Hippocampal formation (tissue), 2 donors: Measurements from ENCODE around the gene GRID2.

Experiments used
- DNase-seq, 2 donors: peaks; one replicate each; lab custom pipeline; 2025; lab: John Stamatoyannopoulos, UW

GRID2 gene

DNA sequence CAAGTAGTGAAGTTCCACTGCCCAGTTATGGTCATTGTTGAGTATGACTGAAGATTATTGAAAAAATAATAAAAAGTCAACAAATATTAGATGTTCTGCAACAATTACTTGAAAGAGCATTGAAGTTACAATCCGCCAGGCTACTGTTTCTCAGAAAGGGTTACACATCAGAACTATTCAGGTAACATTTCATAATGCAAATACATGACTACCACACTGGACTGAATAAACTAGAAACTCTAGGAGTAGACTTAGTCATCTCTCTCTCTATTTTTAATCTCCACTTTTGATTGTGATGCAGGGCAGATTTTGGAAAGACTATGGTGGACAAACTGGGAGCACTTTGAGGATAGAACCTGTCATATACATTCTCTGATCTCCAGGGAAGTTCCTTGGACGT, 776.5 kb downstream of the GRID2 start:
- no peak for DNase-seq

DNA sequence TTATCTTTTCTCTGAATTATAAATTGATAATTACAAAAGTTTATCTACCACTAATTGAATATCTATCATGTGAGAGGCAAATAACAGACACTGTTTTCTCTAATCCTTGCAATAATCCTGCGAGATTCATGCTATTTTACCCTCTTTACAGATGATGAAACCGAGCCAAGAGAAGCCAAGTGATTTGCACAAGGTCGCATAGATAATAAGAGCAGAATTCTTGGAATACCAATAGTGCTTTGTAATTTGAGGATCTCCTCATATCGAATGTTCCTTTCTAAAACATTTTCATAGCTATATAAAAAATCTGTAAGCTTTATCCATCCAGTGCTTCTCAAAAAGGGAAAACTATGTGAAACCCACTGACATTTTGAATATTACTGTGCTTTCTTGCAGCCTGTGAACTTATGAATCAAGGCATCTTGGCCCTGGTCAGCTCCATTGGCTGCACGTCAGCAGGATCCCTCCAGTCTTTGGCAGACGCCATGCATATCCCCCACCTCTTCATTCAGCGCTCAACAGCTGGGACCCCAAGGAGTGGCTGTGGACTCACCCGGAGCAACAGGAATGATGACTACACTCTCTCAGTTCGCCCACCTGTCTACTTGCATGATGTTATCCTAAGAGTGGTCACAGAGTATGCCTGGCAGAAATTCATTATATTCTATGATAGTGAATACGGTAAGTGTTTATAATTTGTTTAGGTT, 781.0 kb downstream of the GRID2 start:
- DNase-seq = no peak

DNA sequence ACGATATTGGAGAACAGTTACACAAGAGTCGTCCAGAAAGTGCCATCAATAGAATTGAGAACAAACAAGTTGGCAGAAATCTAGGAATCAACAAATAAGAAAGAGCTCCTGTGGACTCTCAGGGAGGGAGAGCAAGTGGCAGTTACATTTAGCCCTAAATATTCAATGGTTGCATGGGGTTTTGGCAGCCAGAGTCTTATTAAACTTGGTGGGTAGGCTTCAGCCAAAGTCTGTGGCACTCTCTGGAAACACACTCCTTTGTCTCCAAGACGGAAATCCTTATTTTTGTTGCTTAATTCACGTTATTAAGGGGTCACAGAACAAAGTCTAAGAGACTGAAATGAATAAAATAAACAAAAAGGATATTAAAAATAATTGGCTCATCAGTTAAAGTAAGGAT, 782.6 kb downstream of the GRID2 start:
- peak in 1 of 2 donors; percentile 42 for DNase-seq

DNA sequence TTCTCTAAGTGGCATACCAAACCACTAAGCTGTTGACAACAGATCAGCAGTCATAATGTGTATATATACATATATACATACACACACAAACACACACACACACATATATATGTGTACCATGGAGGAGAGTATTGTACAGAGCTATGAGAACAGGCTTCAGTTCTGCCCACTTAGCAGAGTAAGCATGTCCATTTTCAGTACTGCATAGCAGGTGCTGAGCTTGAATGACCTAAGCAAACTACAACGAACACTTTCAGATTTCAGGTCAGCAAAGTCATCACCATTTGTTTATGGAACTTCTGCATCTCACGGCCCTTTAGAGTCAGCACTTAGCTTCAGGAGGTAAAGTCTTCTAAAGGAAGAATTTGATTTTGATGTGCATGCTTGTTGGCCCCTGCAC, 789.0 kb downstream of the GRID2 start:
- DNase-seq = no peak

DNA sequence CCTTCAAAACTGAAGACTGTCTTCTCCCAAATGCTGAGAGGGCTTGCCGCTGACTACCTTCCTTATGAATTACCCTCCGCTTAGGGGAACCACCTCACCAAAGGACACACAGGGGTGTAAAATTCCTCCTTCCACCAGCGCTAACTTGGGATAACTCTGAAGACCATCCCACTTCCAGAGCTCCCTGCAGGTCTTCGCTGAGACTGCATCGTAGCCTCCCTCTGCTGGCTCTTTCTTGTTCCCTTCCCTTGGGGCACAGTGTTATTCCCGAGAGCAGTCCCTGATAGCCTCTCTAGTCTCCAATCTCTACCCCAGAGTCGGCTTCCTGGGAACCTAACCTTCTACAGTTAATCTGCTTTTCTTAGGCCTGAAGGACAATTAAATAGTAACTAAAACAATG, 799.3 kb downstream of the GRID2 start:
- no peak for DNase-seq

DNA sequence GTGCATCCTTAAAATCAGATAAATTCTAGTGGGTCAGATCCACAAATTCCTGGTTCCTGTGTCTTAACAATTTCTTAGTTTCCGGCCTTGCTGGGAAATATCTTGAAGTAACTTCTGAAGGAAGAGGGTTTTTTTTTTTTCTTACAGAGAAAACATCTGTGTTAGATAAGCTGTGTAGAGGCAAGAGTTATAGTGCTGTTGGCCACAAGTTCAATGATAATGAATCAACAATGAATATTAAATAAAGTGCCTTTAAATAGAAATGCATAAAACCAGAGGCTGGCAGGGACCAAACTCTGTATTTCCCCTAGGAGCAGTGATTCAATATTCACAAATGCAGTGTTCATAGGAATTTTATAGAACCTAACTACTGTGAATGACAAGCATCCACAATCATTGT, 812.9 kb downstream of the GRID2 start:
- no peak for DNase-seq

DNA sequence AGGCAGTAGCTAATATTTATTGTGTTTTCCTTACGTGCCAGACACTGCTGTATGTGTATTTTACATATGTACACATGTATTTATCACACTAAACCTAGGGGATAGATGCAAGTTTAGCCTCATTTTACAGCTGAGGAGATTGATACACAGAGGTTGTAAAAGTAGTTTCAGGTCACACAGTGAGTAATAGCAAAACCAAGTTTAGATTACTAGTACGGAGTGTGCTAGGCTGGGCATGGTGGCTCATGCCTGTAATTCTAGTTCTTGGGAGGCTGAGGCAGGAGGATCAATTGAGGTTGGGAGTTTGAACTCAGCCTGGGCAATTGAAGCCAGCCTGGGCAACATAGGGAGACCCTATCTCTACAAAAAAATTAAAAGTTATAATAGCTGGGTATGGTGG, 823.7 kb downstream of the GRID2 start:
- no peak for DNase-seq

DNA sequence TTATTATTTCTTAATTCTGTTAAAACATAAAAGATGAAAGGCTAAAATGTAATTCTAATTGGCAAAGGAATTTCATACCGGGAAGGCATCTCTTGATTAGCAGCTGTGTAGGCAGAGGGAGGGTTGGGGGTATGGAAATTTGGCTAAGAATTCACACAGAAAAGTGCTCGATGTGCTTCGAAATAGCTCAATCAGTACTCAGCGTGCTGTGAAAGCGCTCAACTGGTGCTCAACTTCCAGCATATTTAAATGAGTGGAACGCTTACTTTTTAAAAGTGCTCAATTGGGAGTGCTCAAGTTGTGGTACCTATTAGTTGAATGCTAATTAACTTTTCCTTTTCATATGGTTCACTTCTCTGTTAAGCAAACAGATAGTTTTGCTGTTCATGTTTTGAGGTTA, 828.9 kb downstream of the GRID2 start:
- no peak for DNase-seq

DNA sequence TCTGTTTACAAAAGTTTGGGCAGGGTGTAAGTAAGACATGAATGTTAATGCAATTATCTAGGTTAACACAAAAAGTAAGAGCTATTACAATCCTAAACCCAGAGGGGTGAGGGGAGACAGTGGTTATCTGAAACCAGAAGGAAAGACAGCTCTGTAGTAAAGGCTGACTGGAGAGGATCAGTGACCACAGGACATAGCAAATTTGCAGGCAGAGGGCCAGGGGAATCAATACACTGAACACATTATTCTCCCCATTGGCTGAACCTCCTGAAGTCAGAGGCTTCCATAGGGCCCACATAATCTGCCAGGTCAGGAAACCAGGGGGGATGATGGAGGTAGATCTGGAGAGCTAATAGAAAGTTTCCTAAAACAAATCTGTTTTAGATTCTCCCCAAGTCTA, 835.4 kb downstream of the GRID2 start:
- no peak for DNase-seq

DNA sequence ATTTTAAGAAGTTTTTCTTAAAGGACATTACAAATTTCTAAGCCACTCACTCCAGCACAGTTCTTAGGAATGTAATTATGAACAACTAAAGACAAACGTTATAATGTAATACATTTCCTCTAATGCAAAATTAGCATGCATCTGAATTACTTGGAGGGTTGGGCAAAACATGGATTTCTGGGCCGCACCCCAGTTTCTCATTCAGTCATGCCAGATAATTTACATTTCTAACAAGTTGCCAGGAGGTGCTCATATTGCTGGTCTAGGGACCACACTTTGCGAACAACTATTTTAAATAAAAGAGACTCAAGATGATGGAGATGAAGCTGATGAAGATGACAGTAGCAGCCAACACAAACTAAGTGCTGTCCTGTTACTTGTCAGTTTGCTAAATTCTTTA, 840.1 kb downstream of the GRID2 start:
- DNase-seq = no peak

DNA sequence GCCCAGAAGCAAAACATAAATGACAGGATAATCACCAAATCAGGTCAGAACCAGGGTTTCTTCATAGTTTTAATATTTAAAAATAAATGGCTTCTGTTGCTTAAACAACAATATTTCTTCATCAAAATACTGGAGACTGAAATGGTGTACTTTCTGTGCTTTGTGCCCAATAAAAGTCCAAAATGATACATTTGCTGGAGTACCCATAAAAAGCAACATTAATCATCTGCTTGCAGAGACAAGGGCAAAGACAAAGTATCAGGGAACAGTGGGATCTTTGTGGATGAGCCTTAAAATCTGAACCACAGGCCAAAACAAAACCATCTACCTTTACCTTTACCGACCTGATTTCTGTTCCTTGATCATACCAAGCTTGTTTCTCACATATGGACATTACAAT, 840.9 kb downstream of the GRID2 start:
- DNase-seq = no peak

DNA sequence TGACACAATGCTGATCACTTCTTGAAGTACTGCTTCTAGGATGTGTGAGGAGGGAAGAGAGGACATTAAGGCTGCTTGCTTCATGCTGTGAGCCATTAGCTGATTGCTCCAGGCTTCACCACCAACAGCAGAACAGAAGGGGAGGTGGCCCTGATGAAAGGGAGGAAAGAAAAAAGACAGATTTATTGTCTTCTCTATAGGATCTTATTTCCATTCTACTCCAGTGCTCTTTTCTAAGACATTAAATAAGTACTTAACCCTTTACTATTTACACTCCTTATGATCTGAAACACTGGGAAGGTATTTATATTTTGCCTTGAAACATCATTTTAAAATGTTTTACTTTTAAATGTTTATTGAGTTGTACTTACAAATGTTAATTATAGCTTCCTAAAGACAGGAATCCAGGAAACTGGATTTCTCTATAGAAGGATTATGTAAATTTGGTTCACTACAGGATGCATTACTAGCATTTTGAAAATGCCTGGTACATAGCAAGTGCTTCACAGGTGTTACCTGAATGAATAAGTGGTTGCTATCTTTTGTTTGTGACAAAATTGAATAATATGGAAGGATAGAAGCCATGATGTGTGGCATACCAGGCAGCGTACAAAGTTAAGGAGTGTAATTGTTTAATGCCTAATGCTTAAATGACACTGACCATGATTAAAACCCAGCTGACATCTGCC, 843.9 kb downstream of the GRID2 start:
- no peak for DNase-seq

DNA sequence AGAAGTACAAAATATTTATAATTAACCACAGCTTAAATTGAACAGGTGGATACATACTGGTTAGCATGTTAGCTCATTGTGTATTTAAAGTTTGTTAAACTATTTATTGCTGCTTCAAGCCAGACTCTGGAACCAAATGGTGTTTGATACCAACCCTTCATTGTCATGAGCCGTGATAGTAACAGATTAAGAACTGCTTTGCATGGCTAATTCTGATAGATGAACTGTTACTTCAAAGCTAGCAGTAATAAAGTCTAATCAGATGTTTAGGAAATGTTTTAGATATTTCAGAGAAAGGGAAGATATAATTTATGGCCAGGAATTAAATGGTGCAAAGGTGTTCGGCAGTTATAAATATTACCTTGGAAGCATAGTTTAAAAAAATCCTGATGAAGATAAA, 848.7 kb downstream of the GRID2 start:
- DNase-seq = no peak

DNA sequence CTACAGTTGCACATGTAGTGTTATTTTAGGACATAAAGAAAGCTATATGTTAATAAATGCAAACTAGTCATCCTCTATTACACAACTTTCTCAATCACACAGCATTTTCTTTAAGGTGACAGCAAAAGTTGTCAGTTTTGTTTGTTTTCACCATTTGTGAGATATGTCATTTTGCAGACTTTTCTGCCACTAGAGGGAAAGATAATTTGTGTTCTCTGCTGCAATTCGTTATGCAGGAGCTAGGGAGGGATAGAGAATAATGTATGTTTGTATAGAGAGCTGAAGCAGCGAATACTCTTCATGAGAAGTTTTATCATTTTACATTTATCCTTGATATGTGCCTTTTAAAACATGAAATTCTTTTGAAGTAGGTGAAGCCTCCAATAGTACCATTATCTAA, 854.2 kb downstream of the GRID2 start:
- no peak for DNase-seq

DNA sequence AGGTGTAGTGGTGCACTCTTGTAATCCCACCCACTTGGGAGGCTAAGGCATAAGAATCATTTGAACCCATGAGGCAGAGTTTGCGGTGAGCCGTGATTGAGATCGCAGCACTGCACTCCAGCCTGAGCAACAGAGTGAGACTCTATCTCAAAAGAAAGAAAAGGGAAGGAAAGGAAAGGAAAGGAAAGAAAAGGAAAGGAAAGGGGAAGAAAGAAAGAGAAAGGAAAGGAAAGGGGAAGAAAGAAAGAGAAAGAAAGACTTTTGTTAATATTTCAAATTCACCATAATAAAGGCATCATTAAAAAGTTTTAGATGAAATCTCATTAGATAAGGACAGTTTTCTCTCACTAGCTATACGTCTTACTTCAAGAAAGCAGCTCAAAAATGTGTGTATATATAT, 864.3 kb downstream of the GRID2 start:
- DNase-seq = no peak

DNA sequence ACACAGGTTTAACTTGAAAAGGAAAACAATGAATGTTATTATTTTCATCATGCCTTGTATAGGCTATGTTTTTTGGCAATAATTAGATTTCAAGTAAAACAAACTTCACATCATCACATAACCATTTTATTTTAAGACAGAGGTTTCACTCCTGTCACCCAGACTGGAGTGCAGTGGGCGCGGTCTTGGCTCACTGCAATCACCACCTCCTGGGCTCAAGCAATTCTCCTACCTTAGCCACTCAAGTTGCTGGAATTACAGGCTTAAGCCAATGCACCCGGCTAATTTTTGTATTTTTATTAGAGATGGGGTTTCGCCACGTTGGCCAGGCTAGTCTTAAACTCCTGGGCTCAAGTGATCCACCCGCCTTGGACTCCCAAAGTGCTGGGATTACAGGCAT, 866.2 kb downstream of the GRID2 start:
- no peak for DNase-seq

DNA sequence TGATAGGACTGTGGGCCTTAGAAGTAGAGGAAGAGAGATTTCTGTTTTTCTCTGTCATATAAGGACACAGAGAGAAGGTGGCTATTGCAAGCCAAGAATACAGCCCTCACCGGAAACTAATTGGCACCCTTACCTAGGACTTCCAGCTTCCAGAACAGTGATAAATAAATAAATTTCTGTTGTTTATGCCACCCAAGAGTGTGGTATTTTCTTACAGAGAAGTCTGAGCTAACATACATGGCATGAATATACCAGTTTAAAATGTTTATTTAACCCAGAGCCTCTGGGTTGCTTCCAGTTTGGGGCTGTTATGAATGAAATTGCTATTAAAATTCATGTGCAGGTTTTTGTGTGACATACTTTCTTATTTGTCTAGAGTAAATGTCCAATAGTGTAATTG, 870.8 kb downstream of the GRID2 start:
- no peak for DNase-seq

DNA sequence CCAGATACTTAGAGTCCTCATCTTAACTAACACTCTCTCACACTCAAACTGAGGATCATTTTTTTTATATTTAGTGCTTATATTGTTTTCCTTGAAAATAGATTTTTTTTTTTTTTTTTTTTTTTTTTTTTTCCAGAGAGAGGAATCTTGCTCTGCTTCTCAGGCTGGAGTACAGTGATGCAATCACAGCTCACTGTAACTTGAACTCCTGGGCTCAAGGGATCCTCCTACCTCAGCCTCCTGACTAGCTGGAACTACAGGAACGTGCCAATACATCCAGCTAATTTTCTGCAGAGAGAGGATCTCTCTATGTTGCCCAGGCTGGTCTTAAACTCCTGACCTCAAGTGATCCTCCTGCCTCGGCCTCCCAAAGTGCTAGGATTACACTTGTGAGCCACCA, 874.5 kb downstream of the GRID2 start:
- no peak for DNase-seq

DNA sequence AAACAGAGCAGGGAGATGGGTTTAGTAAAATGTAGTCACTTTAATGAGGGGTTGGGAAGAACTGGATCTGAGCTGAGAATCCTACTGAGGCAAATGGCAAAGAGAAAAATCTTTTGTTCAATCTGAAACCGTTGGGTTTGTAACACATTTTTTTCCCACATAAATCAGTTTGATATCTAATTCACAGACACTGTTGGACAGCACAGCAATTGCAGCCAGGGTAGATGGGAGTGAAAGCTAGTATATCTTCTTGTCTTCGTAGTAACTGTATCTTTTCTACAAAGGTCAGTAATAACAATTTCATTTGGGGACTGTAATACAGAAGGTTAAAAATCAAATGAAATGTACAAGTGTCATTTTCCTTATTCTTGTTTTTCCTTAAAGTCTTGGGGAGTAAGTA, 875.3 kb downstream of the GRID2 start:
- no peak for DNase-seq

DNA sequence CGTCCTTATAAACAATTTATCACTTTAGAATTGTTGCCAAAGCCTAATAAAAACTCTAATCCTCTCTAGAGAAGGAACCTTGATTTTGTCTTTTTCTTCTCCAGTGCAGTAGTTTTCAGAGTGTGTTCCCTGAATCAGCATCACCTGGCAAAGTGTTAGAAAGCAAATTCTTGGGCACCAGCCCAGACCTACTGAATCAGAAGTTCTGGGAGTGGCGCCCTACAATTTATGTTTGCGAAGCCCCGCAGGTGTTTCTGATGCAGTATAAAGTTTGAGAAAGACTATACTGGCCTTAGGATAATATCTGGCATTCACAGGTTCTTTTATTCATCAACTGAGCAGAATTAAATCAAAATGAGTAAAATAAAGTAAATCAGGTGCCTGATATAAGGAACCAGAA, 879.0 kb downstream of the GRID2 start:
- no peak for DNase-seq

DNA sequence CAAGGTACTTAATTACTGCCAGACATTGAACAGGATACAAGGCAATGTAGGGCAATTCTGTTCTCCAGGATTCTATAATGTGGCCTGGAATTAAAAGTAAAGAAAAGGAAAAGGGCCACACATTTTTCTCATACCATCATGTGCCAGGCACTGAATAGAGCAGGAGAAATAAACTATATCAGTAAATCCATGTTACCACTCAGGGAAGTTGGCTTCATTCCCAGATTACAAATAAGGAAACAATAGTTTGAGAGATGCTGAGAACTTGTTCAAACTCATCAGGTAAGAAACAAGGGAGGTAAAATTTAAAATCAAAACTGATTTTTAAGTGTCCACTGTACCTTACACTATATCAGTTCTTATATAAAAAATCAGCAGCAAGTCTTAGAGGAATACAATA, 879.8 kb downstream of the GRID2 start:
- no peak for DNase-seq

DNA sequence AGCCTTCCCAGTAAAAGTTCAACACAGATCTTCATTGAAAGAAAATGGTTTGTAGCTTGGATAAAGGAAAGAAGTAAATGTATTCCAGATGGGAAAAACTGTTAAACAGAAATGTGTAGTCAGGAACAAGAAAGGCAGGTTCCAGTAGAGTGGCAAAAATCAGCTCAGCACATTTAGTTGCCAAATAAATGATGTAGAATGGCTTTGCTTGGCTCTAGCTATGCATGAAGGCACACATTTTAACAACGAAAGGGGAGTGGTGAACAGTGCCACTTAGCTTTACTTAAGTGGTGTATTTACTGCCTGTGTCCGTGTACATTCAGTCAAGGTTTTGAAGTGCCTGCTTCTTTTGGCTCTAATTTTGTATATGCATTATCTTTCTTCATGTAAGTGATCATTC, 880.3 kb downstream of the GRID2 start:
- no peak for DNase-seq

DNA sequence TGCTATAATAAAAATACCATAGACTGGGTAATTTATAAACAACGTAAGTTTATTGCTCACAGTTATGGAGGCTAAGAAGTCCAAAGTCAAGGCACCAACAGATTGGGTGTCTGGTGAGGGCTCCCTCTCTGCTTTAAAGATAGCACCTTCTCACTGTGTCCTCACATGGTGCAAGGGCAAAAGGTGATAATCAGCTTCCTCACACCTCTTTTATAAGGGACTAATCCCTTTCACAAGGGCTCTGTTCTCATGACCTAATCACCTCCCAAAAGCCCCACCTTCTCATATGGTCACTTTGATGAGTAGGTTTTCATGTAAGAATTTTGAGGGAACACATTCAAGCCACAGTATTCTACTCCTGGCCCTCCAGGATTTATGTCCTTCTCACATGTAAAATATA, 883.1 kb downstream of the GRID2 start:
- DNase-seq = no peak

DNA sequence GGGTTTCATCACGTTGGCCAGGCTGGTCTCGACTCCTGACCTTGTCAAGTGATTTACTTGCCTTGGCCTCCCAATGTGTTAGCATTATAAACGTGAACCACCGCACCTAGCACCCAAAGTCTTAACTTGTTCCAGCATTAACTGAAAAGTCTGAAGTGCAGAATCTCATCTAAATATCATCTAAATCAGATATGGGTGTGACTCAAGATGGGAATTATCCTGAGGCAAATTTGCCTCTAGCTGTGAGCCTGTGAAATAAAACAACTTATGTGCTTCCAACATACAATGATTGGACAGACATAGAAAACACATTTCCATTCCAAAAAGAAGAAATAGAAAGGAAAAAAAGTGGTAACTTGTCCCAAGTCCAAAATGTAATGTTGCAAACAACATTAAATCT, 883.7 kb downstream of the GRID2 start:
- DNase-seq = no peak
